ENCODE measurements around the gene CCT6B.

The CCT6B gene, protein sequence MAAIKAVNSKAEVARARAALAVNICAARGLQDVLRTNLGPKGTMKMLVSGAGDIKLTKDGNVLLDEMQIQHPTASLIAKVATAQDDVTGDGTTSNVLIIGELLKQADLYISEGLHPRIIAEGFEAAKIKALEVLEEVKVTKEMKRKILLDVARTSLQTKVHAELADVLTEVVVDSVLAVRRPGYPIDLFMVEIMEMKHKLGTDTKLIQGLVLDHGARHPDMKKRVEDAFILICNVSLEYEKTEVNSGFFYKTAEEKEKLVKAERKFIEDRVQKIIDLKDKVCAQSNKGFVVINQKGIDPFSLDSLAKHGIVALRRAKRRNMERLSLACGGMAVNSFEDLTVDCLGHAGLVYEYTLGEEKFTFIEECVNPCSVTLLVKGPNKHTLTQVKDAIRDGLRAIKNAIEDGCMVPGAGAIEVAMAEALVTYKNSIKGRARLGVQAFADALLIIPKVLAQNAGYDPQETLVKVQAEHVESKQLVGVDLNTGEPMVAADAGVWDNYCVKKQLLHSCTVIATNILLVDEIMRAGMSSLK

DNA sequence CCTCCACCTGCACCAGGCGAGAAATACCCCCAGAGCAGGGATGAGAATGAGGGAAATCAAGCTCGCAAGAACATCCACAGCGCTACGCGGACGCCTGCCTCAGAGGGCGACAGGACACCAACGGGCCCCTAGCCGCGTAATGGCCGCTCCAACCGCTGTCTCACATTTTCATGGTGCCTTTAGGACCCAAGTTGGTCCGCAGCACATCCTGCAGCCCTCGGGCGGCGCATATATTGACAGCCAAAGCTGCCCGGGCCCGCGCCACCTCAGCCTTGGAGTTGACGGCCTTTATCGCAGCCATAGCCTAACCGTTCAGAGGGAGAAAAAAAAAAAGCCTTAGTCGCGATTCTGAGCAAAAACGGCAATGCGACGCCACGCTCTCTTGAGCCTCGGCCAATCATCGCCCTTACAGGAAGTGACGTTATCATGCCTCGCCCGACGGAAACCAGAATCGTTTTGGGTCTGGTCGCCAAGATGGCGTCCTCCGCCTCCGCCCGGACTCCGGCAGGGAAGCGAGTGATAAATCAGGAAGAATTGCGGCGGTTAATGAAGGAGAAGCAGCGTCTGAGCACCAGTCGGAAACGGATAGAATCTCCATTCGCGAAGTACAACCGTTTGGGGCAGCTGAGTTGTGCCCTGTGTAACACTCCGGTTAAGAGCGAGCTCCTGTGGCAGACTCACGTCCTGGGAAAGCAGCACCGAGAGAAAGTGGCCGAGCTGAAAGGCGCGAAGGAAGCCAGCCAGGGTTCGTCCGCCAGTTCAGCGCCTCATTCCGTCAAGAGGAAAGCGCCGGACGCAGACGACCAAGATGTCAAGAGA is at the start of gene CCT6B, which contains the start of gene ZNF830:
Gene CCT6B, minus strand, starts transcription at position 368 of the 819 bp plus-strand sequence. Its CDS starts 67 bp downstream, at position 301.
Gene ZNF830, plus strand, starts transcription at position 448 of the 819 bp plus-strand sequence. Its CDS starts 27 bp downstream, at position 475.
- TF ChIP-seq, protein P1, sequence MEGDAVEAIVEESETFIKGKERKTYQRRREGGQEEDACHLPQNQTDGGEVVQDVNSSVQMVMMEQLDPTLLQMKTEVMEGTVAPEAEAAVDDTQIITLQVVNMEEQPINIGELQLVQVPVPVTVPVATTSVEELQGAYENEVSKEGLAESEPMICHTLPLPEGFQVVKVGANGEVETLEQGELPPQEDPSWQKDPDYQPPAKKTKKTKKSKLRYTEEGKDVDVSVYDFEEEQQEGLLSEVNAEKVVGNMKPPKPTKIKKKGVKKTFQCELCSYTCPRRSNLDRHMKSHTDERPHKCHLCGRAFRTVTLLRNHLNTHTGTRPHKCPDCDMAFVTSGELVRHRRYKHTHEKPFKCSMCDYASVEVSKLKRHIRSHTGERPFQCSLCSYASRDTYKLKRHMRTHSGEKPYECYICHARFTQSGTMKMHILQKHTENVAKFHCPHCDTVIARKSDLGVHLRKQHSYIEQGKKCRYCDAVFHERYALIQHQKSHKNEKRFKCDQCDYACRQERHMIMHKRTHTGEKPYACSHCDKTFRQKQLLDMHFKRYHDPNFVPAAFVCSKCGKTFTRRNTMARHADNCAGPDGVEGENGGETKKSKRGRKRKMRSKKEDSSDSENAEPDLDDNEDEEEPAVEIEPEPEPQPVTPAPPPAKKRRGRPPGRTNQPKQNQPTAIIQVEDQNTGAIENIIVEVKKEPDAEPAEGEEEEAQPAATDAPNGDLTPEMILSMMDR (conservative IDR thresholded peaks at IDR 0.05; ENCODE audit: low read length), result no peak
- no peak for TF ChIP-seq EZH2phosphoT487 (IDR thresholded peaks at IDR 0.05; ENCODE audit: borderline replicate concordance)
- peak within 1 kb of the TSS; percentile 93 for H3K4me2 ChIP-seq (ENCODE audit: low read depth, low read length, poor library complexity, severe bottlenecking)
- peaks cover 26% of the 10 kb centered on the region for H3K79me2 ChIP-seq (ENCODE audit: insufficient read depth, low read length)
- no peaks in the 10 kb centered on the region for H3F3A ChIP-seq (ENCODE audit: low read depth)
- H3K9me3 ChIP-seq (ENCODE audit: insufficient read depth, low read depth, low read length), result no peaks in the 10 kb centered on the region
- no peaks in the 10 kb centered on the region; the same call in 1 of the 2 replicates for H3K36me3 ChIP-seq (ENCODE audit: insufficient read depth, low read length)
- peak within 1 kb of the TSS; percentile 87 for H3K4me3 ChIP-seq (ENCODE audit: low read length, poor library complexity, severe bottlenecking)
- H3K27me3 ChIP-seq (ENCODE audit: insufficient read depth, low read length, poor library complexity, severe bottlenecking), result peaks cover 34% of the 10 kb centered on the region
- H4K20me1 ChIP-seq (ENCODE audit: insufficient read depth, low read length, poor library complexity, severe bottlenecking), result no peaks in the 10 kb centered on the region
- no peaks in the 10 kb centered on the region; the same call in 1 of the 2 replicates for H3K9me2 ChIP-seq (replicated peaks; ENCODE audit: low read depth, low read length)
- H3K4me1 ChIP-seq (ENCODE audit: insufficient read depth, low read length, poor library complexity, severe bottlenecking), result peaks cover 24% of the 10 kb centered on the region
- peak within 1 kb of the TSS; percentile 92 for H3K9ac ChIP-seq (ENCODE audit: low read depth, low read length, poor library complexity, severe bottlenecking)
- H2AFZ ChIP-seq (ENCODE audit: low read length), result peak within 1 kb of the TSS; percentile 87

DNA sequence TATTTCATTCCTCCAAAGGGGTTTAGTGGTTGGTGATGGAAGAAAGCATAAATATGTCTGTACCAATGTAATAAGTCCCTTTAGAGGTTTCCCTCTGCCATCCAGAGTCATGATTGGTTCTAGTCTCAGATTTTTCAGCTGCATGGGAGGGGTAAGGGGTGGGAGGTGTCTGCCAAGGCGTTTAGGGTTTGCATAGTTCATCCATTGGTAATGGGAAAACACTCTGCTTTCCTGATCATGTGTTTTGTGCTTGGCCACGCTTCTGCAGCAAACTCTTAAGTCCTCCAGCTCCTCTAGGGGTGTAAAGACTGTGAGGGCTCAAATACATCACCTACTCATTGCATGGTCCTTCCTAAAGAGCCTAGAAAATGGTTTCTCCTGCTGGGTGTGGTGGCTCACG is 48.8 kb upstream of the CCT6B start:
- Histone ChIP-seq H3K36me3 (ENCODE audit: insufficient read depth, low read length) (peaks cover 29% of the 10 kb centered on the region; the same call in 1 of the 2 replicates), H3K4me1 (ENCODE audit: insufficient read depth, low read length, poor library complexity, severe bottlenecking) (no peaks in the 10 kb centered on the region), H3F3A (ENCODE audit: low read depth) (no peaks in the 10 kb centered on the region), H3K4me3 (ENCODE audit: low read length, poor library complexity, severe bottlenecking) (no peak overlapping the region), H3K27me3 (ENCODE audit: insufficient read depth, low read length, poor library complexity, severe bottlenecking) (no peaks in the 10 kb centered on the region), H2AFZ (ENCODE audit: low read length) (no peak overlapping the region), H3K4me2 (ENCODE audit: low read depth, low read length, poor library complexity, severe bottlenecking) (no peak overlapping the region), H4K20me1 (ENCODE audit: insufficient read depth, low read length, poor library complexity, severe bottlenecking) (no peaks in the 10 kb centered on the region), H3K9me3 (ENCODE audit: insufficient read depth, low read depth, low read length) (no peaks in the 10 kb centered on the region), H3K79me2 (ENCODE audit: insufficient read depth, low read length) (no peaks in the 10 kb centered on the region), H3K9ac (ENCODE audit: low read depth, low read length, poor library complexity, severe bottlenecking) (no peak overlapping the region), H3K9me2 (replicated peaks; ENCODE audit: low read depth, low read length) (no peaks in the 10 kb centered on the region)
- TF ChIP-seq EZH2phosphoT487 (IDR thresholded peaks at IDR 0.05; ENCODE audit: borderline replicate concordance), result no peak
- TF ChIP-seq, protein P1 (conservative IDR thresholded peaks at IDR 0.05; ENCODE audit: low read length), result no peak

DNA sequence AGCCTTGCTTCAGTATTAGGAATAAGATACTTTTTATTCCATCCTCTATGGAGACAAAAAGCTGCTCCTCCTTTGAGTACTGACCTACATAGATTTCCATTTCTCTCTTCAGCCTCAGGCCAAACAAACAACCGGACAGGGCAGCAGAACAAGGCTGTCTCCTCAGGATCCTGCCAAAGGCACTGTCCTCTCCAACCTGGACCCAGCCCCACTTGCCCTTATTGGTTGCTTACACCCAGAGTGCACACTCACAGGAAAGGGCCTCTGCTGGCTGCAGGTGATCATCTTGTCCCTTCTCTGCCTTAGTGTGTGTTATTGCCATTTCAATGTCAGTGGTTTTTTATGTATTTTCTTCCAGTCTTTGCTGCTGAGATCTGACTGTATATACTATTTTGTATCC is 45.7 kb upstream of the CCT6B start:
- no peaks in the 10 kb centered on the region for H3K9me2 ChIP-seq (replicated peaks; ENCODE audit: low read depth, low read length)
- H3K27me3 ChIP-seq (ENCODE audit: insufficient read depth, low read length, poor library complexity, severe bottlenecking), result no peaks in the 10 kb centered on the region
- no peak overlapping the region for H3K9ac ChIP-seq (ENCODE audit: low read depth, low read length, poor library complexity, severe bottlenecking)
- no peaks in the 10 kb centered on the region for H3K4me1 ChIP-seq (ENCODE audit: insufficient read depth, low read length, poor library complexity, severe bottlenecking)
- no peak overlapping the region for H2AFZ ChIP-seq (ENCODE audit: low read length)
- no peak overlapping the region for H3K4me2 ChIP-seq (ENCODE audit: low read depth, low read length, poor library complexity, severe bottlenecking)
- H3K36me3 ChIP-seq (ENCODE audit: insufficient read depth, low read length), result peaks cover 39% of the 10 kb centered on the region; the same call in 1 of the 2 replicates
- H3K79me2 ChIP-seq (ENCODE audit: insufficient read depth, low read length), result no peaks in the 10 kb centered on the region
- H4K20me1 ChIP-seq (ENCODE audit: insufficient read depth, low read length, poor library complexity, severe bottlenecking), result no peaks in the 10 kb centered on the region
- H3F3A ChIP-seq (ENCODE audit: low read depth), result no peaks in the 10 kb centered on the region
- H3K4me3 ChIP-seq (ENCODE audit: low read length, poor library complexity, severe bottlenecking), result no peak overlapping the region
- H3K9me3 ChIP-seq (ENCODE audit: insufficient read depth, low read depth, low read length), result no peaks in the 10 kb centered on the region
- TF ChIP-seq, protein P1 (conservative IDR thresholded peaks at IDR 0.05; ENCODE audit: low read length), result no peak
- TF ChIP-seq EZH2phosphoT487 (IDR thresholded peaks at IDR 0.05; ENCODE audit: borderline replicate concordance), result no peak
